Bronchial epithelial cell (primary cell): ENCODE results near the gene TLK2. TPM values are rescaled to one million over a fixed set of nuclear protein-coding genes. Genes with fewer than 3 reads are reported as not detected.
A peak's percentile ranks its signal among the peaks of the same experiment; 100 is the strongest.

Experiments
- DNase-seq: peaks from one replicate; pipeline ENCODE4 v3.0.0-alpha.2; 2010; ENCODE audit warnings: low read depth
- FAIRE-seq: peaks from 2 replicates; lab custom pipeline; 2011; peaks lifted over from hg19 to GRCh38; lab: Jason Lieb, UNC
- H3K27me3 ChIP-seq: 2 replicates; pipeline ENCODE4 v1.5.1; 2011; ENCODE audit warnings: low read length; ENCODE audit not compliant: control insufficient read depth, insufficient read depth
- H3K36me3 ChIP-seq: 2 replicates; pipeline ENCODE4 v1.5.1; 2011; ENCODE audit warnings: low read length; ENCODE audit not compliant: control insufficient read depth, insufficient read depth
- H3K4me3 ChIP-seq: 2 replicates; pipeline ENCODE4 v1.5.1; 2011; ENCODE audit warnings: mild to moderate bottlenecking, low read depth, low read length, control low read depth
- total RNA-seq: library from RNA; depleted of rRNA; stranded (reverse); fragments of >200 nt; gene quantifications from 2 replicates; pipeline ENCODE4 v1.2.1, GENCODE V29; 2014
- TF ChIP-seq, protein P1 (sequence below): IDR thresholded peaks from 2 replicates; pipeline ENCODE4 v1.5.1; 2011; ENCODE audit warnings: mild to moderate bottlenecking, moderate library complexity, low read length, control low read depth, inconsistent platforms; ENCODE audit not compliant: insufficient read depth, severe bottlenecking

Gene TLK2
- total RNA-seq, 1 donor from 2014 or later, result 37.4 TPM

DNA sequence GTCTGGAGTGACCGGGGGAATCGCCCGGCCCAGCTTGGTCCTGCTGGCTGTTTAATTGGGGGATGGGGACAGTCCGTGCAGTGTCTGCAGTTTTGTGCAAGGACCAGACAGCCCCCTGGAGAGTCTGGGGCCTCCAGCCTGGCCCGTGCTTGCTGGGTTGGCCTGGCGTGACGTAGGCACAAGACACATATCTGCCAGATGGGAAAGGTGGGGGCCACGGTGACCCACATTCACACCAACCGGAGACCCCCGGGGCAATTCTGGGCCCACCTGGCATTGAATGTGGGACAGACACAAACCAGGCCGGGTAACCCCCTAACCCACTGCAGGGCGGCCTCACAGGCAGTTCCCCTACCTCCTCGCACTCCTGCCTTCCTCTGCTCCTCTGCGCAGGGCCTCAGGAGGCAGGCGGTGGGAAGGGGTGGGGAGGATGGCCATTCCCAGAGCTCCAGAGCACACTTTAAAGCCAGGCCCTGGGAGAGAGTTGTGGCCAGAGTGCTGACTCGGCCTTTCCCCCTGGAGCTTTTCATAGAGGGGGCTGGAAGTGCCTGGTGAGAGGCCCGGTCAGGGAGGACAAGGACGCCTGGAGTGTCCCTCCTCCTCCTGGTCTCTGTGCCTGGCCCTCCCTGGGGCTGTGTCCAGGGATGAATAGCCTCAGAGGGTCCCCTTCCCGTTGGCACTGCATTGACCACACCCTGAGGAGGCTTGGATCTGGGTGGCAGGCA is 150.4 kb downstream of the TLK2 start:
- TF ChIP-seq, protein P1, sequence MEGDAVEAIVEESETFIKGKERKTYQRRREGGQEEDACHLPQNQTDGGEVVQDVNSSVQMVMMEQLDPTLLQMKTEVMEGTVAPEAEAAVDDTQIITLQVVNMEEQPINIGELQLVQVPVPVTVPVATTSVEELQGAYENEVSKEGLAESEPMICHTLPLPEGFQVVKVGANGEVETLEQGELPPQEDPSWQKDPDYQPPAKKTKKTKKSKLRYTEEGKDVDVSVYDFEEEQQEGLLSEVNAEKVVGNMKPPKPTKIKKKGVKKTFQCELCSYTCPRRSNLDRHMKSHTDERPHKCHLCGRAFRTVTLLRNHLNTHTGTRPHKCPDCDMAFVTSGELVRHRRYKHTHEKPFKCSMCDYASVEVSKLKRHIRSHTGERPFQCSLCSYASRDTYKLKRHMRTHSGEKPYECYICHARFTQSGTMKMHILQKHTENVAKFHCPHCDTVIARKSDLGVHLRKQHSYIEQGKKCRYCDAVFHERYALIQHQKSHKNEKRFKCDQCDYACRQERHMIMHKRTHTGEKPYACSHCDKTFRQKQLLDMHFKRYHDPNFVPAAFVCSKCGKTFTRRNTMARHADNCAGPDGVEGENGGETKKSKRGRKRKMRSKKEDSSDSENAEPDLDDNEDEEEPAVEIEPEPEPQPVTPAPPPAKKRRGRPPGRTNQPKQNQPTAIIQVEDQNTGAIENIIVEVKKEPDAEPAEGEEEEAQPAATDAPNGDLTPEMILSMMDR, result no peak
- Histone ChIP-seq H3K36me3 (peaks cover 2% of the 10 kb centered on the region), H3K4me3 (no peak overlapping the region), H3K27me3 (no peaks in the 10 kb centered on the region)
- no peak for DNase-seq
- FAIRE-seq, result no peak

DNA sequence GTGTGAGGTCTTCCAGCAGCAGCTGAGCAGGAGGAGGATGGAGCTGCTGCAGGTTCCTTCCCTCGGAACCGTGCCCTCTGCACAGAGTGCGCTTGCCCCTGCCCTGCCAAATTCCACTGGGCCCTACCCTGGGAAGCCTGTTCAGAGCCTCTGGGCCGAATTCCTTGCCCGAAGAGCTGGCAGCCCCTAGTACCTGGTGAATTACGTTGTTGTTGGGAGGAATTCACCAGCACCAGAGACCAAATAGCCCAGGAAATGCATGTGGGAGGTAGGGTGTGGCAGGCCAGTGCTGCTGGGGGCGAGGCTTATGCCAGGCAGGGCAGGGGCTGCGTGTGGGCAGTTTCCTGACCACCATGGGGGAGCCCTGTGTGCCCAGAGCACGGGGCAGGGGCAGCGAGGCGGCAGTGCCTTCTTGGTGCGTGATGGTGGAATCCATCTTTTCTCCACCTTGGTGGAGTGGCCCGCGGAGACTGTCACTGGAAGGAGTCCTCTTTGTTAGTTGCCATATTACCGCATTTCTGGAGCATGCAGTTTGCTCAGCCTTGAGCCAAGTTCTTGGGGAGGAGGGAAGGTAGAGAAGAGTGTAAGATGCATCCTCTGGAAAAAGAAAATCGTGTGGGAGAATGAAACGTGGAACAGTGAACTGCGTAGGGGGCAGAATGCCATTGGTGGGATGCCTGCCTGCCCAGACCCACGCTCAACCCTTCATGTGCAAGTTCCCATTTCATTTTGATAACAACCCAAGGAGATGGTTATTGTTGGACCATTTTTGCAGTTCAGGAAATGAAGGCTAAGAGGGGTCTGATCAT is 151.1 kb downstream of the TLK2 start:
- FAIRE-seq (no peak), DNase-seq (no peak)
- H3K36me3 ChIP-seq, result peaks cover 2% of the 10 kb centered on the region
- TF ChIP-seq, protein P1, result no peak
- H3K4me3 ChIP-seq, result no peak overlapping the region
- no peaks in the 10 kb centered on the region for H3K27me3 ChIP-seq

GRCh38 chr17:62630365-62631085 is 151.9 kb downstream of the TLK2 start:
- TF ChIP-seq, protein P1, result no peak
- Histone ChIP-seq H3K36me3 (peaks cover 2% of the 10 kb centered on the region), H3K4me3 (no peak overlapping the region), H3K27me3 (no peaks in the 10 kb centered on the region)
- peak; percentile 31 for DNase-seq
- FAIRE-seq, result no peak

GRCh38 chr17:62631086-62631935 is 152.7 kb downstream of the TLK2 start:
- Histone ChIP-seq H3K27me3 (no peaks in the 10 kb centered on the region), H3K4me3 (no peak overlapping the region), H3K36me3 (peaks cover 2% of the 10 kb centered on the region)
- FAIRE-seq, result peak; percentile 43
- TF ChIP-seq, protein P1, result no peak
- DNase-seq, result no peak
